HG03439 (cell line): Measurements from ENCODE around the gene CKS2.

ENCODE experiments used
- ATAC-seq: cut with Tn5 transposase; IDR thresholded peaks from one replicate; pipeline ENCODE4 v1.9.1; 2021; ENCODE audit warnings: mild to moderate bottlenecking, moderate library complexity; ENCODE audit not compliant: unreplicated experiment

The CKS2 gene

GRCh38 chr9:89346696-89347095, 35.7 kb downstream of the CKS2 start:
- ATAC-seq = no peak

- no peak for ATAC-seq
Measured at GRCh38 chr9:89347651-89348050, 36.7 kb downstream of the CKS2 start.

- ATAC-seq = no peak
Measured at GRCh38 chr9:89349607-89350006, 38.6 kb downstream of the CKS2 start.

DNA sequence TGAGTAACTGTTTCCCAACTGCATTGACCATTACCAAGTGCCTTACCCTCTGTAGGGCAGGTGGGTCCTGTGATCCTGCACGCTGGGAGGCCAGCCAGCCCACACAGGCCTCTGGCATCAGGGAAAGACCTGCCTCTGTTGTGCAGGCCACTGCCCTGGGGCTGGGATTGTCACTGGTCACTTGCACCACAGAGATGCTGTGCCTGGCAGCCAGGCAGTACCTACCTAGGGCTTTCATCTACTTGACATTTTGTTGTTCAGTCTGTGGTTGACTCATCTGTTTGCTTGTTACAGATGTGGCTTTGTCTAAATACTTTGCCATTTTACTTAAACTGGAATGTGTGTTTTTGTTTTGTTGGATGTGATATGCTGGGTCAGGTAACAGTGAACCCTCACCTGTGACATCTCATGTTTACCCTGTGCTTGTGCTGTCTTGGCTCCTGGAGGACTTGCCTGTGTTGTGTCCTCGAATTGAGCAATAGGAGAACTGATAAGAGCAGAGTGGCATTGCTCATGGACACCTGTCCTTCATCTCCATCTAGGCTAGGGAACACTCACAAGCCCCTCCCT, 40.1 kb downstream of the CKS2 start:
- ATAC-seq = no peak

- no peak for ATAC-seq
Measured at GRCh38 chr9:89351584-89352300, 40.7 kb downstream of the CKS2 start.

- ATAC-seq = no peak
Measured at GRCh38 chr9:89352451-89352850, 41.5 kb downstream of the CKS2 start.

- no peak for ATAC-seq
Measured at GRCh38 chr9:89352874-89353649, 42.1 kb downstream of the CKS2 start.

DNA sequence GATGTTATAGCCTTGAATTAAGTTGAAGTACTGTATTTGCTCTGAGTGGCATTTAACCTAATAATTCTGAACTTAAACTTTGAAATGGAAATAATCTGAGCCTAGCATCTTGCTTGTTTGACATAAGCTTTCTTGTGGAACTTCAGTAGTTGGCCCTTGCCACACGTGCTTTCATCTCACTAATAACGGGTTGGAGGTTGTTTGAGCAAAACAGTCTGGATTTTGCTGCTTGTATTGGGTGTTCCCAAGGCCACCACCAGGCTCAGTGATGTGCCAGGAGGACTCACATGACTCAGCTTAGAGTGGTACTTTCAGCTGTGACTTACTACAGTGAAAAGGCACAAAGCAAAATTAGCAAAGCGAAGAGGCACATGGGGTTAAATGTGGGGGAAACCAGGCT, 43.0 kb downstream of the CKS2 start:
- ATAC-seq = no peak

DNA sequence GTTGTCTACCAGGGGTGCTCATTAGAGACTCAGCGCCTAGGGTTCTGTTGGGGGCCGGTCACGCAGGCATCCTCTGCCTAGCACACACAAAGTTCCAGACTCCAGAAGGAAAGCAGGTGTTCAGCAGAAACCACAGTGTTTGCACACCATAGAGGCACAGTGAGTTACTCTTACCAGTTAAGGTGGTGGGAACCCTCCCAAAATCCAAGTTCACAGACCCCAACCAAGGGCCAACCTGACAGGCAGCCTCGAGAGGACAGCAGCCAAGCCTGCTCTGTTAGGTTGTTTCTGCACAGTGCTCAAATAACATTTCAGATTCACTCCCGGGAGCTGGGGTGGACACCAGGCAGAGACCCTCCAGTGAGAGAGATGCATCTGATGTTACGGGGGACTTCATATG, 43.5 kb downstream of the CKS2 start:
- no peak for ATAC-seq

DNA sequence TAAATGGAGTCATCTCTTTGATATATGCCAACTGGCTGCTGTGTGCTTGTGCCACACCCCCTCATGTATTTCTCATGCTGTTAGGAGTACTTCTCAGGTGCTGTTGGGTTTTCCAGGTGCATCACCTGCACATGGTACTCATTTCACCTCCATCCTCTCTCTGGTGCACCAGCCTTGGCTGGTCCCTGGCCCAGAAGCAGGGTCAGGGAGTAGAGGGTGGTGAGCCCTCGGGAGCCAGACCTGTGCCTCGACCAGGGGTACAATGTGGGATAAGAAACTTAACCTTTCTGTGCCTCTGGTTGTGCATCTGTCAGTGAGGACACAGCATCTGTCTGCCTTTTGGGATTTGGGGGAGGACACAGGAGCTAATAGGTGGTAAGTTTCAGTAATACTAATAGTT, 45.8 kb downstream of the CKS2 start:
- no peak for ATAC-seq

DNA sequence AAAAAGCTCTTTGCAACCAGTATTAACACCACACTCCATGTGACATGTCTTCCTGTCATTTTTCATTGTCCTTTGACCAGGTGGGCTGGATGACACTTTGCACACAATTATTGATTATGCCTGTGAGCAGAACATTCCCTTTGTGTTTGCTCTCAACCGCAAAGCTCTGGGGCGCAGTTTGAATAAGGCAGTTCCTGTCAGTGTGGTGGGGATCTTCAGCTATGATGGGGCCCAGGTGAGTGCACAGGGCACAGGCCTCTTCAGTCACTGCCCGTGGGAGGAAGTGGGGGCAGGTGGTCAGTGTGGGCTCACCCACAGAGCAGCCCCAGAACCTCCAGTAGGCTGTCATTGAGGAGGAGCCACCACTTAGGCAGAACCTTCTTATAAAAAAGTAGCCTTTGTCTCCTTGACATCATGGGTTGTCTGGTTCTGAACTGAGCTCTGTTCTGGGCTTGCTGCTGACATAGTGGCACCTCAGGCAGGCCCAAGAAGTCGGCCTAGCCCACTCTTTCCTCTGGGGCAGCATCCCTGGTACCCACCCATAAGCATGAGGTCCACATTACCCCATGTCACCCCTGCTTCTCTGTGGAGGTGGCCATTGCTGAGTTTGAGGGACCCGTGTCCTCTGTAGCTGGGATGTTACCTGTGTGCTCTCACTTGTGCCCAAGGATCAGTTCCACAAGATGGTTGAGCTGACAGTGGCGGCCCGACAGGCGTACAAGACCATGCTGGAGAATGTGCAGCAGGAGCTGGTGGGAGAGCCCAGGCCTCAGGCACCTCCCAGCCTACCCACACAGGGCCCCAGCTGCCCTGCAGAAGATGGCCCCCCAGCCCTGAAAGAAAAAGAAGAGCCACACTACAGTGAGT, 46.6 kb downstream of the CKS2 start:
- no peak for ATAC-seq

- no peak for ATAC-seq
Measured at GRCh38 chr9:89358376-89358916, 47.5 kb downstream of the CKS2 start.

DNA sequence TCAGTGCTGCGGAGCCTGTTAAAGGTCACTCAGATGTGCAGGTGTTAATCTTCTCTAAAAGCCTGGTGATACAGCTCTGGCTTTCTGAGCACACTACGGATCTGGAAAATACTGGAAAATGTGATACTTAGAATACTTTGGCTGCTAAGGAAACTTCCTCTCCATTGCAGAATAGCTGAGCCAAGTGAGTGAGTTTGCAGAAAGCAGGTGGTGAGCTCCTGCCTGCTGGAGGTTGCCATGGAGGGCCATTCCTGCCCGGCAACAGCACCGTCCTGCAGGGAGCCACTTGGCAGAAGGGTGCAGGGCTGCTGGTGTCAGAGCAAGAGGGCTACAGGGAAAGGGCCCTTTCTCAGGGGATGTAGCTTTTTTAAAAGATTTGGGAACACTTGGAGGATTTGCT, 48.0 kb downstream of the CKS2 start:
- ATAC-seq = no peak

- no peak for ATAC-seq
Measured at GRCh38 chr9:89359751-89360261, 48.8 kb downstream of the CKS2 start.

DNA sequence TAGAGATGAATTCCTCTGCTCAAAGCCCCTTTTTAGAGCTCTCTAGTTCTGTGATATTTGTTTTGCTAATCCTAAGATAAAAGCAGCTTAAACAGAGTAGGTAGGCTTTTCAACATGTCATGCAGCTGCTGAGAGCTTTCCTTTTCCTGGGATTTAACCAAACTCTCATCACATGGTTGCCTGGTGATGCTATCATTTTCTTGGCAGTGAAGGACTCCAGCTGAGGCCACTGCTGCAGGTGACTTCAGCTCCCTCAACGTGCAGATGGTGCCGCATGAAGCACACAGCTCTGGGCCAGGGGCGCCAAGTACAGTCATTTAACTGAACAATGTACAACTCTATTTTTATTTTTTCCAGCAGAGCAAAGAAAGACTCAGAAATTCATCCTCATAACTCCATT, 49.5 kb downstream of the CKS2 start:
- no peak for ATAC-seq

GRCh38 chr9:89361031-89361430, 50.0 kb downstream of the CKS2 start:
- no peak for ATAC-seq

DNA sequence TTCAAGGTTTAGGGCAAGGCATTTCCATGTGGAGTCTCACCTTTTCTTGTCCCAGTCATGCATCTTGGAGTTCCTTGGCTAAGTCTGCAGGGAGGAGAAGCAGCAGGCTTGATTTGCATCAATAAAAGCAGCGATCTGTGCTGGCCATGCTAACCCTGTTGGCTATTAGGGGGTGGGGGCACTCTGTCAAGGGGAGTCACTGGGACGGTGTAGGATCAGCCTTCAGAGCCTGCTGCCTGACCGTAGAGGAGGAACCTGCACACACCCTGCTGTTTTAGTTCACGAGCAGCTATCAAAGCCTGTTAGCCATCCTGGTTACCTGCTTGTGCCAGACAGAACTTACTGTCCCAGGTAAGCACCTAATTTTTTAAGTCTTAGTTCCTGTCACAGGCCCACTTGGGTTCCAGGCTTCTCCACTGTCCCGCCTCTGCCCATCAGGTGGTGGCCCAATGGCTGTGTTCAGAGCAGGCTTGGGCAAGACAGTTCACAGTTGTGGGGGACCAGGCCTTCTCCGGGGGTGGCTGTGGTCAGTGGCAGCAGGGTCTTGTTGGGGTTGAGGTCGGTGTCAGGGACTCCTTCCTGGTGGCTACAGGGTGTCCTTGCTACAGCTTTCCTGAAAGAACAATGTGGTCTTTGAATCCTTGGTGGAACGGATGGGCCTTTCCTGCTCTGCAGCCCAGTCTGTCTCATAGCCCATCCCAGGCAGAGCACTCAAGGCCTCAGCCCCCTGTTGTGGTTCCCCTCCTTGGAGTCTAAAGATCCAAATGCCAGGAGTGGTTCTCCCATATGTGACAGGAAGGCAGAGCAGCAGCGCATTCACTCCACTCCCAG, 51.0 kb downstream of the CKS2 start:
- ATAC-seq = no peak

DNA sequence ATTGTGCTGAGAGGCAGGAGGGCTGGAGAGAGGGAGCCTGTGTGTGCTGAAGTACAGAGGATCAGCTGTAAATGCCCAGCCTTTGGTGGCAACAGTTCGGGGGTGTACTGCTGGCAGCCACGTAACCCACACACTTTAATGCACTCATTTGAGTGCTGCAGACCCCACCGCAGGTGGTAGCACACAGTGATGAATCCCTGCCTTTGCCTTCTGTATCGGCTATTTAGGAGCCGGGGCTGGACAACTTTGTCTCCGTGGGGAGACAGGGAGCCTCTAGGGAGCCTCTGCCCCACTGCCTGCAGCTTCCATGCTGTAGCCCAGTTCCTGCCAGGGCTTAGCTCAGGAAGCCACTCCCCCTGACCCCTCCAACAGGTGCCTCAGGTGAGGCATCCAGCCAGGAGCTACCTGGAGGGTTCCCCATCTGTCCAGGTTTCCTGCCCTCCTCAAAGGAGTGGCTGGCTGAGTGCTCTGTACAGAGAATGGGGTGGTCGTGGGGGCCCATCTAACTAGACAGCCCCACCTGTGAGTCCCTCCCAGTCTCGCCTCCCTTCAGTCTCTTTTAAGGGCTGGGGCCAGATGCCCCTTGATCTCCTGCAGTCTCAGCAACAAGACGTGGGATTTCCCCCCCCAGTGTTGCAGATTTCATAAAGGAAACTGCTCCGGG, 51.8 kb downstream of the CKS2 start:
- ATAC-seq = no peak

DNA sequence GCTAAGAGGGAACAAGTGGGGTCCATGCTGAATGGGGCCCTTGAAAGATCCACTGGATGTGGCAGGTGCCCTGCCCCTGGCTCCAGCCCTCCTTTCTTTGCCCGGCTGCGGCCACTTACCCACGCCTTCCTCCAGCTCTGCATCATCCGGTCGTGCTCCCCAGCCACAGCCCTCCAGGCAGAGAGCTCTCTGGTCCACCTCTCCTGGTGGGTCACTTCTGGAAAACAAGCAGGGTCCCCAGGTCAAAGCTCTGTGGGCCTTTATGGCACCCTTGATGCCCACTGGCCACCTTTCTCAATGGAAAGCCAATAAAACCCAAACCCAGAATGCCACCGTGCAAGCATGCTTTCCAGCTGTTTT, 52.3 kb downstream of the CKS2 start:
- ATAC-seq = no peak
